ENCODE results near the gene UFD1. TPM values are rescaled to one million over a fixed set of nuclear protein-coding genes. Genes with fewer than 3 reads are reported as not detected.
A peak's percentile ranks its signal among the peaks of the same experiment; 100 is the strongest.

UFD1 gene
- total RNA-seq, 4 donors from 2014 or later, result 4.9 to 57.2 (median 36.8) TPM

DNA sequence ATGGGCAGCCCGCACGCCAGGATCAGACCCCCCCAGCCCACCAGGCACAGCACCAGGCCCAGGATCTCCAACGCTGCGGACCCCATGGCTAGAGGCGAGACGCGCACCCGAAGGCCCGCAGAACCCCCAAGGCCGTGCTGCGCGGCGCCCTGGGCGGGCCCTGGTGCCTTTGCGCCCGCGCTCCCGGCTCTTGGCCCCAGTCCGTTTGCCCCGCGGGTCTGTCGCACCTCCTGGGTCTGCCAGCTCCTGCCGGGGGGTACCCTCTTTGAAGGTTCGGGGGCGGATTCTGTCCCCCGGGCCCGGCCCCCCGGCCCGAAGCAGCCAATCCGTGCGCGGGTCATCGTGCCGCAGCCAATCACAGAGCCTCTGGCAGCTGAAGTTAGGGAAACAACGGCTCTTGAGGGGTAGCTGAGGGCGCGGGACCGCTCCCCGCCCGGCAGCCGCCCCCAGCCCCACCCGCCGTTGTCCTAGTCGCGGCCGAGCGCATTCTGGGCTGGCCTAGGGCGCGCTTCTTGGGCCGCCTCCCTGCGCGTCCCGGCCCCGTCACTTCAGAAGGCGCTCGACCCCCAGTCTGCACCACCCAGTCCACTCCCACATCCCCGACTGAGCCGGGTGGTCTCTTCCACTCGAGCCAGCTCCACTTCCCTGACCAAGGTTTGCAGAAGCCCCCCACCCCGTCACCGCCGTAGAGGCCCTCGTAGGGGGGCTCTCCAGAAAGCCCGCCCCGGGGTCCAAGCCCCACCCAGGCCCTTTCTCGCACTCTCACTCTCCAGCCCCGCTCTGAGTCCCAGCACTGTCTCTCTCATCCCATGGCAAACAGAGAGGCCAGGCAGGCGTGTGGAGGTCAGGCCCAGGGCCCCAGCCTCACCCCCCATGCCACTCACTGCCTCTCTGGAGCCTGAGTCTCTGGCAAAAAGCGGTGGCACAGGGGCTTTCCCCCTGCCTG, 45.5 kb upstream of the UFD1 start, which contains the start of gene CLDN5:
Gene CLDN5 (minus strand): TSS at position 241 of the 946 bp plus-strand sequence. CDS start 155 bp downstream, at position 86.
- in situ Hi-C loops (cut with MboI; ENCODE audit: low pct_ligation_motif_present in 1 of 4, low pct_unique_long_range_greater_than_20kb in 1 of 4, low sequenced_read_pairs in 3 of 4), result no loop called here
- 13% methylated on average over 56 of the region's 69 CpGs; no CpG with 5 or more reads in 1 of the 2 donors for WGBS, 2 donors (ENCODE audit: low coverage in 1 of 2)
- Histone ChIP-seq H3K27me3 (peaks cover 51% of the 10 kb centered on the region), H3K4me3 (peak within 1 kb of the TSS in 3 of 4 donors; percentile 6 to 44 (median 25)), H3K4me1 (peaks cover 0 to 19% (median 18%) of the 10 kb centered on the region in 4 donors), H3K36me3 (no peaks in the 10 kb centered on the region), H3K27ac (peak within 1 kb of the TSS; percentile 29 to 52 (median 48)), H3K9me3 (no peaks in the 10 kb centered on the region)
- TF ChIP-seq POLR2AphosphoS5 (IDR thresholded peaks at IDR 0.05) (no peak), POLR2A (IDR thresholded peaks at IDR 0.05) (peak; percentile 36)
- no peak for DNase-seq
- intact Hi-C loops (cut with DNase I; ENCODE audit: low total_unique reads), result no loop called here

DNA sequence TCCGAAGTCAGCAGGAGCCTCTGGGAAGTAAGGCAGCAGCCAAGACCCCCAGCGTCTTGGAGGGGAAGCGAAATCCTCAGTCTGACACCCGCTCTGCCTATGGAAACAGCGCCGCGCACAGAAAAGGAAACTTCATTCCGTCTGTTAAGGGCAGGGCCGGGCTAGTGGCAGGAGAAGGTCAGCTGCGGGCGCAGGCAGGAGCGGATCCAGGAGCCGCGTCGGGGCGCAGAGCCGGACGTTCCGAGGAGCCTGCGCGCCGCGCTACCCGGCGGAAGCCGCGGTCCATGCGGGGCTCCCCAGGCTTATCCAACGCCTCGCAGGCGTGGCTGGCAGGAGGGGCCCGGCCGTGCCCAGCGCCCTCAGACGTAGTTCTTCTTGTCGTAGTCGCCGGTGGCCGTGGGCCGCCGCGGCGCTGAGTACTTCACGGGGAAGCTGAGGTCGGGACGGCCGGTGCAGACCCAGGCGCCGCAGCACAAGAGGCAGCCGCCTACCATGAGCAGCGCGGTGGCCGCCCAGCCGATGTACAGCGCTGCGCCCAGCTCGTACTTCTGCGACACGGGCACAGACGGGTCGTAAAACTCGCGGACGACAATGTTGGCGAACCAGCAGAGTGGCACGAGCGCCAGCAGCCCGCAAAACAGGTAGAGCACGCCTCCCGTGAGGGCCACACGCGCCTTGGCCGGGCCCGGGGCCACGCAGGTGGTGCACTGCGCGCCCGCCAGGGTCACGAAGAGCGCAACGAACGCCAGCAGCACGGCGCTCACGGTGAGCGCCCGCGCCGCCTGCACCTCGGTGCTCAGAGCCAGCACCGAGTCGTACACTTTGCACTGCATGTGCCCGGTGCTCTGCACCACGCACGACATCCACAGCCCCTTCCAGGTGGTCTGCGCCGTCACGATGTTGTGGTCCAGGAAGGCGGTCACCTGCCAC, 44.5 kb upstream of the UFD1 start:
- Histone ChIP-seq H3K4me1 (peaks cover 0 to 19% (median 18%) of the 10 kb centered on the region in 4 donors), H3K9me3 (no peaks in the 10 kb centered on the region), H3K27me3 (peaks cover 51% of the 10 kb centered on the region), H3K36me3 (no peaks in the 10 kb centered on the region), H3K27ac (peak overlapping the region; percentile 22 to 48 (median 29)), H3K4me3 (peak overlapping the region in 3 of 4 donors; percentile 6 to 44 (median 25))
- in situ Hi-C loops (cut with MboI; ENCODE audit: low pct_ligation_motif_present in 1 of 4, low pct_unique_long_range_greater_than_20kb in 1 of 4, low sequenced_read_pairs in 3 of 4) (no loop called here), intact Hi-C loops (cut with DNase I; ENCODE audit: low total_unique reads) (no loop called here)
- DNase-seq, result no peak
- 4% methylated on average over 82 of the region's 99 CpGs; no CpG with 5 or more reads in 1 of the 2 donors for WGBS, 2 donors (ENCODE audit: low coverage in 1 of 2)
- TF ChIP-seq EP300 (IDR thresholded peaks at IDR 0.05; ENCODE audit: low read depth), result no peak

DNA sequence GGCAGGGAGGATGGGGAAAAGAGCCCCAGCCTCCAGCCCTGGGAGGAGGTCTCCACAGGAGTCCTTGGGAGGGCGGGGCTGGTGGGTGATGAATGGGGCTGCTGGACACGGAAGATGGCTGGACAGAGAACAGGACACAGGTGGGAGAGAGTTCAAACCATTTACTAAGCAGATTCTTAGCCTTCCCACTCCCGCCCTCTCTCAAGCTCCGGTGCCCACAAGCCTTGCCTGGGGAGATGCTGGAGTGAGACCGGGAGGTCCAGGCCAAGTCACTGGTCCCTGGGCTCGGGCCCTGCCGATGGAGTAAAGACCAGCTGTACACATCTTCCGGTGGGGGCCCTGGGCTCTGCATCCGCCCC, 43.9 kb upstream of the UFD1 start:
- 47% methylated on average over 9 of the region's 9 CpGs; no CpG with 5 or more reads in 1 of the 2 donors for WGBS, 2 donors (ENCODE audit: low coverage in 1 of 2)
- Histone ChIP-seq H3K27me3 (peaks cover 51% of the 10 kb centered on the region), H3K36me3 (no peaks in the 10 kb centered on the region), H3K4me3 (peak overlapping the region in 3 of 4 donors; percentile 6 to 44 (median 25)), H3K27ac (peak overlapping the region in 3 of 4 donors; percentile 22 to 48 (median 29)), H3K9me3 (no peaks in the 10 kb centered on the region), H3K4me1 (peaks cover 0 to 19% (median 18%) of the 10 kb centered on the region in 4 donors)
- intact Hi-C loops (cut with DNase I; ENCODE audit: low total_unique reads), result no loop called here
- TF ChIP-seq, protein P1, sequence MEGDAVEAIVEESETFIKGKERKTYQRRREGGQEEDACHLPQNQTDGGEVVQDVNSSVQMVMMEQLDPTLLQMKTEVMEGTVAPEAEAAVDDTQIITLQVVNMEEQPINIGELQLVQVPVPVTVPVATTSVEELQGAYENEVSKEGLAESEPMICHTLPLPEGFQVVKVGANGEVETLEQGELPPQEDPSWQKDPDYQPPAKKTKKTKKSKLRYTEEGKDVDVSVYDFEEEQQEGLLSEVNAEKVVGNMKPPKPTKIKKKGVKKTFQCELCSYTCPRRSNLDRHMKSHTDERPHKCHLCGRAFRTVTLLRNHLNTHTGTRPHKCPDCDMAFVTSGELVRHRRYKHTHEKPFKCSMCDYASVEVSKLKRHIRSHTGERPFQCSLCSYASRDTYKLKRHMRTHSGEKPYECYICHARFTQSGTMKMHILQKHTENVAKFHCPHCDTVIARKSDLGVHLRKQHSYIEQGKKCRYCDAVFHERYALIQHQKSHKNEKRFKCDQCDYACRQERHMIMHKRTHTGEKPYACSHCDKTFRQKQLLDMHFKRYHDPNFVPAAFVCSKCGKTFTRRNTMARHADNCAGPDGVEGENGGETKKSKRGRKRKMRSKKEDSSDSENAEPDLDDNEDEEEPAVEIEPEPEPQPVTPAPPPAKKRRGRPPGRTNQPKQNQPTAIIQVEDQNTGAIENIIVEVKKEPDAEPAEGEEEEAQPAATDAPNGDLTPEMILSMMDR (IDR thresholded peaks at IDR 0.05), result no peak
- TF ChIP-seq POLR2AphosphoS5 (IDR thresholded peaks at IDR 0.05), result no peak
- no peak for TF ChIP-seq POLR2A (IDR thresholded peaks at IDR 0.05)
- TF ChIP-seq EP300 (IDR thresholded peaks at IDR 0.05; ENCODE audit: low read depth), result no peak
- DNase-seq, result no peak
- in situ Hi-C loops (cut with MboI; ENCODE audit: low pct_ligation_motif_present in 1 of 4, low pct_unique_long_range_greater_than_20kb in 1 of 4, low sequenced_read_pairs in 3 of 4), result no loop called here

DNA sequence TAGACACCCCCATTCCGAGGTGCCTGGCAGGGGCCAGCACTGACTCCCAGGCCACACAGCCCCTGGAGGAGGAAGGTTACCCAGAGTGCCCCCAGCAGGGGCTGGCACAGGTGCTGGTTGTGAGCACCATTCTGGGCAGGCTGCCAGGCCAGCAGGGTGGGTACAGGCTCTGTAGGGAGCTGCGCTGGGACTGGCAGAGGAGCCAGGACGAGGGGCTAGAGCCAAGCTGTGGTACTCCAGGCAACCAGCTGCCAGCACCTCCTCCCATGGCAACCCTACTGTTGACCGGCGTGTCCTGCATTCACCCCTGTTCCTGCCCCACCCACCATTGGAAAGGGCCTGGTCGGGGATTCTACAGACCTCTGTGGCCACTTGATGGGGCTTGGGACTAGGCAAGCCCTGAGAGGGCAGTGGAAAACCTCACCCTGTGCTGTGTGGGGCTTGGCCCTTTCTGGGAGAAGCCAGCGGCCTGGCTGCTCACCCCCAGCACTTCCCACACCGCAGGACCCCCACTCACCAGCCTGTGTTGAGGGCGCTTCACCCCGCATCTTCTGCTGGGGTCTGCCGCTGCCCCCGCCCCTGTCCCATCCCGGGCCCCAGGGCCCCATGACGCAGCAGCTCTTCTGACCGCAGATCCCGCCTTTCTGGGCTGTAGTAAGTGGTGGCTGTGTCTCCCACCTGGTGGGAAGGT, 43.3 kb upstream of the UFD1 start:
- peaks cover 0 to 19% (median 18%) of the 10 kb centered on the region in 4 donors for H3K4me1 ChIP-seq
- no peak for DNase-seq
- TF ChIP-seq, protein P1 (IDR thresholded peaks at IDR 0.05), result no peak
- no peak for TF ChIP-seq EP300 (IDR thresholded peaks at IDR 0.05; ENCODE audit: low read depth)
- no peak for TF ChIP-seq POLR2AphosphoS5 (IDR thresholded peaks at IDR 0.05)
- no peak for TF ChIP-seq POLR2A (IDR thresholded peaks at IDR 0.05)
- WGBS, 2 donors (ENCODE audit: low coverage in 1 of 2), result 79% methylated on average over 13 of the region's 16 CpGs; no CpG with 5 or more reads in 1 of the 2 donors
- peaks cover 51% of the 10 kb centered on the region for H3K27me3 ChIP-seq
- H3K36me3 ChIP-seq, result no peaks in the 10 kb centered on the region
- peak overlapping the region in 3 of 4 donors; percentile 6 to 44 (median 25) for H3K4me3 ChIP-seq
- intact Hi-C loops (cut with DNase I; ENCODE audit: low total_unique reads), result no loop called here
- in situ Hi-C loops (cut with MboI; ENCODE audit: low pct_ligation_motif_present in 1 of 4, low pct_unique_long_range_greater_than_20kb in 1 of 4, low sequenced_read_pairs in 3 of 4), result no loop called here
- peak overlapping the region in 1 of 4 donors; percentile 48 for H3K27ac ChIP-seq
- H3K9me3 ChIP-seq, result no peaks in the 10 kb centered on the region
